ENCODE measurements around the gene A4GALT. TPM values are rescaled to one million over a fixed set of nuclear protein-coding genes. Genes with fewer than 3 reads are reported as not detected.

The A4GALT gene
- total and polyA plus RNA-seq, 2 donors (not counting 1 experiment from before 2014, with no cell fraction given), result 0.09 to 6.1 TPM

DNA sequence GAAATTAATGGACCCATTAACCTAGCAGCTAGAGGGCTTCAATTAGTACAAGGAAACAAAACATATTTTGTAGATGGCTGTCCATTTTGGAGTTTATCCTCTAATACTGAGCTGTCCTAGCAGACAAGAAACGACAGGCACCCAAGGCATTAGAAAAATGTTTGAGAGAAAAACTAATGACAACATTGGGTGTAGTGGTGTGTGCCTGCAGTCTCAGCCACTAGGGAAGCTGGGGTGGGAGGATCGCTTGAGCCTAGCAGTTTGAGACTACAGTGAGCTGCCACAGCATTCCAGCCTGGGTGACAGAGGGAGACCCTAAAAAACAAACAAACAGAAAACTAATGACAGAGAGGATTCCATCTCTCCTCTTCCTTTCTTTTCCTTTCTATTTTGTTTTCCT lies 1.5 kb downstream of the A4GALT start:
- Histone ChIP-seq H3K27me3 (replicated peaks in 1 of 4; ENCODE audit: control extremely low read depth in 1 of 4, control insufficient read depth in 3 of 4, insufficient read depth in 4 of 4, low read length in 3 of 4) (peaks cover 0 to 26% (median 10%) of the 10 kb centered on the region in 4 experiments), H2AFZ (ENCODE audit: insufficient read depth, low read depth, low read length, poor library complexity, severe bottlenecking) (no peak overlapping the region), H3K9ac (ENCODE audit: low read length) (no peak overlapping the region), H3K27ac (ENCODE audit: low read length in 2 of 2) (no peak overlapping the region), H3K79me2 (ENCODE audit: control insufficient read depth, insufficient read depth, low read length) (no peaks in the 10 kb centered on the region), H3K4me2 (replicated peaks; ENCODE audit: low read depth, low read length, poor library complexity, severe bottlenecking) (peak overlapping the region; percentile 96), H3K9me3 (ENCODE audit: control extremely low read depth in 1 of 3, control insufficient read depth in 2 of 3, insufficient read depth in 1 of 3, low read length in 2 of 3) (peaks cover 0 to 4% (median 0%) of the 10 kb centered on the region in 3 donors), H3K4me3 (ENCODE audit: control extremely low read depth in 1 of 5, extremely low read depth in 1 of 5, insufficient read depth in 1 of 5, low read depth in 2 of 5, low read length in 4 of 5) (no peak overlapping the region), H3K36me3 (replicated peaks in 1 of 2; ENCODE audit: control extremely low read depth in 1 of 2, control insufficient read depth in 1 of 2, extremely low read depth in 1 of 2, insufficient read depth in 2 of 2, low read length in 1 of 2) (no peaks in the 10 kb centered on the region), H3K4me1 (ENCODE audit: control insufficient read depth in 2 of 2, insufficient read depth in 2 of 2, low read length in 2 of 2) (peaks cover 37 to 39% of the 10 kb centered on the region in 2 donors), H4K20me1 (ENCODE audit: control insufficient read depth, insufficient read depth, low read length, poor library complexity, severe bottlenecking) (no peaks in the 10 kb centered on the region)
- no peak for TF ChIP-seq EZH2 (IDR thresholded peaks at IDR 0.05; ENCODE audit: borderline replicate concordance, insufficient read depth, low read depth, low read length, poor library complexity, severe bottlenecking)
- TF ChIP-seq, protein P1, sequence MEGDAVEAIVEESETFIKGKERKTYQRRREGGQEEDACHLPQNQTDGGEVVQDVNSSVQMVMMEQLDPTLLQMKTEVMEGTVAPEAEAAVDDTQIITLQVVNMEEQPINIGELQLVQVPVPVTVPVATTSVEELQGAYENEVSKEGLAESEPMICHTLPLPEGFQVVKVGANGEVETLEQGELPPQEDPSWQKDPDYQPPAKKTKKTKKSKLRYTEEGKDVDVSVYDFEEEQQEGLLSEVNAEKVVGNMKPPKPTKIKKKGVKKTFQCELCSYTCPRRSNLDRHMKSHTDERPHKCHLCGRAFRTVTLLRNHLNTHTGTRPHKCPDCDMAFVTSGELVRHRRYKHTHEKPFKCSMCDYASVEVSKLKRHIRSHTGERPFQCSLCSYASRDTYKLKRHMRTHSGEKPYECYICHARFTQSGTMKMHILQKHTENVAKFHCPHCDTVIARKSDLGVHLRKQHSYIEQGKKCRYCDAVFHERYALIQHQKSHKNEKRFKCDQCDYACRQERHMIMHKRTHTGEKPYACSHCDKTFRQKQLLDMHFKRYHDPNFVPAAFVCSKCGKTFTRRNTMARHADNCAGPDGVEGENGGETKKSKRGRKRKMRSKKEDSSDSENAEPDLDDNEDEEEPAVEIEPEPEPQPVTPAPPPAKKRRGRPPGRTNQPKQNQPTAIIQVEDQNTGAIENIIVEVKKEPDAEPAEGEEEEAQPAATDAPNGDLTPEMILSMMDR (IDR thresholded peaks at IDR 0.05), result no peak
- DNase-seq (no peak), ATAC-seq (ENCODE audit: low read depth) (no peak)
- ChIA-PET CTCF (interaction anchor here (0.7 to 1.0 kb wide), 2 partner anchors 55 to 285 kb away, joined by 3 read pairs; no protein-coding TSS in a partner anchor), POLR2A (interaction anchor here (0.6 to 0.7 kb wide), 3 partner anchors 9 to 21 kb away, joined by 4 to 5 read pairs (median 4); no protein-coding TSS in a partner anchor)
- peaks cover 46% of the 10 kb centered on the region for H3K4me1 Mint-ChIP-seq
- peak overlapping the region; percentile 88 for H3K4me3 Mint-ChIP-seq
- peak overlapping the region; percentile 72 for H3K27ac Mint-ChIP-seq
- WGBS (ENCODE audit: insufficient coverage), result 55% methylated on average over 2 of the region's 2 CpGs
- peaks cover 30% of the 10 kb centered on the region for H3K27me3 Mint-ChIP-seq
- intact Hi-C loops (cut with micrococcal nuclease), result no loop called here
- H3K9me3 Mint-ChIP-seq (ENCODE audit: insufficient read depth), result no peaks in the 10 kb centered on the region

DNA sequence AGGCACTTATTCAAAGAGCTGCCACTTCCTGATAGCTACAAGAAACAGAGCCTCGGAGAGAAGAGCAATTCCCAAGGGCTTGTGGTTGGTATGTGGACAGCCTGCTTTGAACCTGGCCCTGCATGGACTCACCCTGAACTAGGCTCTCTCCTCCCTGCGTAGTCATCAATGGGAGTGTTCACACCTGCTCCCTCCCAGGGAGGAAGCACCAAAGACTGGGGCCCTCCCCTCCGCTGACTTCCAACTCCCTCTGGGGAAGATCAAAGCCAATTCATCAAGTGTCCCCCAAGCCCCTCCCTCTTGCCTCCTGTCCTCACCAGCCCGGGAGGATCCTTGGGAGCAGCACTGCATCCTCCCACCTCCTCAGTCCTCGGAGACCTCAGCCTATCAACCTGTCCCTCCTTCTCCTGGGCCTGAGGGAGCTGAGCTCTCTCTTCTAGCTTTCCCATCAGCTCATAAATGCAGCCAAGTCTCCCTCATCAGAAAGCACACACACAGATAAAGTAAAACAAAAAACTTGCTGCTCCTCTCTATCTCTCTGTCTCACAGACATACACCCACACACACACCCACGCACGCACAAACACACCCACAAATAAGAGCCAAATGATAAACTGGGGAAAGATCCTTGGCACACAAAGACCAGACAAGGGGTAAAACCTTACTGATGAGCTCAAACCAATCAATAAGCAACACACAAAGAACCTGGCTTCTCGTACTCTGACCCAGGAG lies 3.3 kb downstream of the A4GALT start:
- Mint-ChIP-seq H3K27ac (peak overlapping the region; percentile 51), H3K4me1 (peaks cover 48% of the 10 kb centered on the region), H3K9me3 (ENCODE audit: insufficient read depth) (no peaks in the 10 kb centered on the region), H3K4me3 (peak overlapping the region; percentile 28), H3K27me3 (peaks cover 19% of the 10 kb centered on the region)
- DNase-seq (no peak), ATAC-seq (ENCODE audit: low read depth) (peak; percentile 23)
- H3K9ac ChIP-seq (ENCODE audit: low read length), result no peak overlapping the region
- TF ChIP-seq EZH2 (IDR thresholded peaks at IDR 0.05; ENCODE audit: borderline replicate concordance, insufficient read depth, low read depth, low read length, poor library complexity, severe bottlenecking), result no peak
- TF ChIP-seq, protein P1 (IDR thresholded peaks at IDR 0.05), result no peak
- WGBS (ENCODE audit: insufficient coverage), result 36% methylated on average over 3 of the region's 8 CpGs
- no peak overlapping the region for H3K4me3 ChIP-seq (ENCODE audit: control extremely low read depth in 1 of 5, extremely low read depth in 1 of 5, insufficient read depth in 1 of 5, low read depth in 2 of 5, low read length in 4 of 5)
- H4K20me1 ChIP-seq (ENCODE audit: control insufficient read depth, insufficient read depth, low read length, poor library complexity, severe bottlenecking), result no peaks in the 10 kb centered on the region
- CTCF ChIA-PET, result interaction anchor here (1.0 kb wide), 1 partner anchor 51 kb away, joined by 3 read pairs; no protein-coding TSS in a partner anchor
- peak overlapping the region; percentile 63 for H3K4me2 ChIP-seq (replicated peaks; ENCODE audit: low read depth, low read length, poor library complexity, severe bottlenecking)
- intact Hi-C loops (cut with micrococcal nuclease), result loop anchor here (2.0 kb wide), 1 partner anchor 55 kb away; no protein-coding TSS in a partner anchor
- H3K27ac ChIP-seq (ENCODE audit: low read length in 2 of 2), result no peak overlapping the region
- no peak overlapping the region for H2AFZ ChIP-seq (ENCODE audit: insufficient read depth, low read depth, low read length, poor library complexity, severe bottlenecking)
- POLR2A ChIA-PET, result no interaction called here
- peaks cover 0 to 8% (median 0%) of the 10 kb centered on the region in 3 donors for H3K9me3 ChIP-seq (ENCODE audit: control extremely low read depth in 1 of 3, control insufficient read depth in 2 of 3, insufficient read depth in 1 of 3, low read length in 2 of 3)
- H3K36me3 ChIP-seq (replicated peaks in 1 of 2; ENCODE audit: control extremely low read depth in 1 of 2, control insufficient read depth in 1 of 2, extremely low read depth in 1 of 2, insufficient read depth in 2 of 2, low read length in 1 of 2), result no peaks in the 10 kb centered on the region
- no peaks in the 10 kb centered on the region for H3K79me2 ChIP-seq (ENCODE audit: control insufficient read depth, insufficient read depth, low read length)
- peaks cover 37 to 39% of the 10 kb centered on the region in 2 donors for H3K4me1 ChIP-seq (ENCODE audit: control insufficient read depth in 2 of 2, insufficient read depth in 2 of 2, low read length in 2 of 2)
- peaks cover 0 to 26% (median 10%) of the 10 kb centered on the region in 4 experiments for H3K27me3 ChIP-seq (replicated peaks in 1 of 4; ENCODE audit: control extremely low read depth in 1 of 4, control insufficient read depth in 3 of 4, insufficient read depth in 4 of 4, low read length in 3 of 4)
